NCI-H2029 treated with DMSO at 0.1 percent for 48 hours (cell line): ENCODE data around the gene HNRNPUL1.
"Not testable (repeated sequence)": the region's sequence is repeated elsewhere in the genome, so short reads cannot be mapped to it uniquely, and the experiment has no call there.

Experiments used
- DNase-seq: peaks from one replicate; lab custom pipeline; 2025; lab: John Stamatoyannopoulos, UW

Gene HNRNPUL1

DNA sequence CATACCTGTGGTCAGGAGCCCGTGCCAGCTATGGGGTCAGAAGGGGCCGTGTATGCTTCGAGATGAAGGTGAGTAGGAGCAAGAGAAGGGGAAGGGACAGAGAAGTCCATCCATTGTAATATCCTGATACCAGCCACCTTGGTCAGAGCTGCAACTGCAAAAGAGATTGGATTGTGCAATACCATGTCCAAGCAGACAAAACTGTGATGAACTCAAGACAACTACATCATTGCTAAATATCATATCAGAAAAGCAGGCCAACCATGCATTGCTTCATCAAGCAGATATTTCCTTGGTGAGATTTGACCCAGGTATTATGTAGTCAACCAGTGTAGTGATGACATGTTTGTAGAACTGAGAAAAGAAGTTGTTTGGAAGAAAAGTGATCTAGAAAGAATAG is 12.1 kb downstream of the HNRNPUL1 start:
- no peak for DNase-seq

DNA sequence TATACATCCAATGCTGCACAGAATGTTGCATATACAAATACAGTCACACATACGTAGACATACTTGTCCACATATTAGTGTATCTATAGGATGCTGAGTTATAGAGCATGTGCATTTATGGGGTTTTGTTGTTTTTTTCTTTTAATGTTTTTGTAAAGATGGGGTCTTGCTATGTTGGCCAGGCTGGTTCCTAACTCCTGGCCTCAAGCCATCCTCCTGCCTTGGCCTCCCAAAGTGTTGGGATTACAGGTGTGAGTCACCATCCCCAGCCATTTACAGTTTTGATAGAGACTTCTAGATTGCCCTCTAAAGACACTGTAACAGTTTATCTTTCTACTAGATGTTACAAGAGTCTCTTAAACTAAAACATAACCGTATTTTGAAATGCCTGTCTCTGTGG is 14.3 kb downstream of the HNRNPUL1 start:
- DNase-seq, result no peak

DNA sequence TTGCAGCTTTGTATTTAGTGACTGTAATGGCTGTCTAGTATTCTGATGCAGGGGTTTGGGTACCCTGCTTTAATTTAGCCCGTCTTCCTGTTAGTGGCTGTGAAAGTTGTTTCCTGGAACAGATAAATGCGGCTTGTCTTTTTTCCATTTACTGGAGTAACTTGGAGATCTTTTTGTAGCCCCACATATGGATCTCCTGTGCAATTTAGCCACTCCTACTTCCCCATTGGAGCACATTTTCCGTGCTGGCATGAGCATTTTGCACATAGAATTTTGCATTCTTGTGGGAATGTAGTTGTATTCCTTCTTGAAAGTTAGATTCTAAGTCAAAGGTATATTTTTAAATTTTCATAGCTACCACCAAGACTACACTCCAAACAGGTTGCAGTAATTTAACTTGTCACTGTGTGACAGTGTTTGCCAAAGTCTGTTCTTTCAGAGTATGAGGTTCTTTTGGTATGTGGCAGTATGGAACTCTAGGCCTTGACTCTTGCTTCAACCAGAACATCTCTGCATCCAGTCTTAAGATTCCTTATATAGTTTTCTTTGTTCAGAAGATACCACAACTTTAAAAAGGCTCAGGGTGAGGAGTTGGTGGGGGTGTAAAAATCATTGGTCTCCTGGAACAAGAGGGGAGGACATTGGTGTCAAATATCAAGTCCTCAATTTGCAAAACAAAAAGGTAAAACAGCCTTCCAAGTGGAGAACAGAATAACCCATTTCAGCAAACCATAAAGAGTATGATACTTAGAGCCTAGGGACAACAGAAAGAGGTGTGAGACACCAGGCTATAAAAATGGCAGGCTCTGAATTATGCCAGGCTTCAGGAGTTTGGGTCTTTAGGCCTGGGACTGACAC is 24.7 kb downstream of the HNRNPUL1 start:
- DNase-seq, result no peak

DNA sequence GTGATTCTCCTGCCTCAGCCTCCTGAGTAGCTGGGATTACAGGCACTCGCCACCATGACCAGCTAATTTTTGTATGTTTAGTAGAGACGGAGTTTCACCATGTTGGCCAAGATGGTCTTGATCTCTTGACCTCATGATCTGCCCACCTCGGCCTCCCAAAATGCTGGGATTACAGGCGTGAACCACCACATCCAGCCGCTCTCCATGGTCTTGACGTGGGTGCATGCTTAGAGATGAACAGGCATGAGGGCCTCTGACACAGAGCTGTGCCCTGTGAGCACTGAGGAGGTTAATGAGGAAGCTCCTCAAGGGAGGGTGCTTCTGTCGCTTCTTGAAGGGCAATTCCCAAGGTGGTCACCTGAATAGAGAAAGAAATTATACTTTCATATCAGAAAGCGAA is 25.6 kb downstream of the HNRNPUL1 start:
- DNase-seq, result not testable (repeated sequence)

DNA sequence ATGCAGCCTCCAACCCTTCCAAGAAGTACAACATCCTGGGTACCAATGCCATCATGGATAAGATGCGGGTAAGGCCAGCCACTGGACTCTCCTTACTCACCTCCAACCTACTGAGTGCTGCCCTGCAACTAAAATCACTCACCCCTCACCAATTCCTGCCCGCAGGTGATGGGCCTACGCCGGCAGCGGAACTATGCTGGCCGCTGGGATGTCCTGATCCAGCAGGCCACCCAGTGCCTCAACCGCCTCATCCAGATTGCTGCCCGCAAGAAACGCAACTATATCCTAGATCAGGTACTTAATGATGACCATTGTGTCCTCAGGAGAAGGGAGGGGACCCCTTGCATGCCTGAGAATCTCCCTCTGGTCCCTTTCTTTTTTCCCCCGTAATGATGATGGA is 30.2 kb downstream of the HNRNPUL1 start:
- DNase-seq, result no peak

DNA sequence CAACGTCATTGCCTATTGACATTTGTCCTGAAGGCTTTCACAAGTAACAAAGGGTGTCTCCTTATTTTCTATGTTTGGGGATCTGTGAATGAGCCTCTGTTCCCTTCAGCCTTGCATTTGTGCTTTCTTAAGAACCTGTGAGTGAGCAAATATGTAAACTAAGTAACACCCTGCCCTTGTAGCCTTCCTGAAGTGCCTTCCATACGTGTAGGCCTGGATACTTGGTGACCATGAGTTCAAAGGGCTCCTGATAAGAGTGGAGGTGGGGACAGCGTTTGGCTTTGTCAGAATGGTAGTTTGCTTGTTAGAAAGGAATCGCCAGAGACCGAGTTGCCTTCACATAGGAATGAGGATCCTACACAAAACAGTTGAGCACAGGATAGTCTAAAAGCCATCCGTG is 31.3 kb downstream of the HNRNPUL1 start:
- DNase-seq, result no peak

DNA sequence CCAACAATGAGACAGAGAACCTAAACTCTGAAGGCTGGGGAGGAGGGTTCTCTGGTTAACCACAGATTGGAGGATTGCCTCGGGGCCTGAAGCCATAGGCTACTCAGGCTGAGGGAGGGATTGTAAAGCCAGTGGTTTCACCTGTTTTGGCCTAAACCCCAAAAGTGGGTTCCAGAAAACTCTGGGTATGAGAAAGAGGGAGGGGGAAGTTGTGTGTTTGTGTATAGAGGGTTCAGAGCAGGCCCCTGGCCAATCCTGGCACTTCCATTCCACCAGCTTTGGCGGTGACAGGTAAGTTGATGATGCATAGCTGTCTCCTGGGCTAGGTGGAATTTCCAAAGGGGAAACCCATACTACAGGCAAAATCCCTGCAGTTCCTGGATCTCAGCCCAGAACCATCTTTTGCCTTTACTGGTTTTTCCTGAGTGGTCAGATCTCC is 32.3 kb downstream of the HNRNPUL1 start:
- DNase-seq, result peak; percentile 13

DNA sequence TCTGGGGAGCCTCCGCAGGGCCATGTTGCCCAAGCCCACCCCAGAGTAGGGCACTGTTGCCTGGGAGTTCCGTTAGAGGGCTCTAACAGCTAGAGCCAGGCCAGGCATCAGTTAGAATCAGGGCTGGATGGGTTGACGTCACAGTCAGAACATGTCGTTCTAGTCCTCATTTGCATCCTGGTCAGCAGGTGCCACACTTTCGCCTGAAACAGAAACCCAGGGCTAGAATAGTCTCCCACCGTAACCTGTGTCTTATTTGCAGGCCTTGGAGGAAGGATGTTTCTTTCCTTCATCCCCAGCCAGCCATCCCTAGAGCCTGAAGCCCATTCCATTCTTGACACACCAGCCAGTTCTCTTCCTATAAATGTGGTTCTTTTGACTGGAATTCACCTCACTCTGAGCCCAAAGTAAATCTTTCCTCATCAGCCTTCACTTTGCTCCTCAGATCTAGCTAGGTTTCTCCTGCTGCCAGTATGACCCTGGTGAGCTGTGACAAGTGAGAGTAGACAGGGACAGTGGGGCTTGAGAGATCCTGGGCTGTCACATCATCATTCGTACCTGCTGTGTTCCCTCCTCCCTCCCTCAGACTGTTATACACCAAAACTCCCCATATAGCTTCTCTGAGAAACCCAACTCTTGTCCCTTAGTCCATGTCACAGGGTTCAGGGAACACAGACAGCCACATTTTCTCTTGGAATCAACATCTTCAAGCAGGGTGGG is 33.6 kb downstream of the HNRNPUL1 start:
- DNase-seq, result no peak

DNA sequence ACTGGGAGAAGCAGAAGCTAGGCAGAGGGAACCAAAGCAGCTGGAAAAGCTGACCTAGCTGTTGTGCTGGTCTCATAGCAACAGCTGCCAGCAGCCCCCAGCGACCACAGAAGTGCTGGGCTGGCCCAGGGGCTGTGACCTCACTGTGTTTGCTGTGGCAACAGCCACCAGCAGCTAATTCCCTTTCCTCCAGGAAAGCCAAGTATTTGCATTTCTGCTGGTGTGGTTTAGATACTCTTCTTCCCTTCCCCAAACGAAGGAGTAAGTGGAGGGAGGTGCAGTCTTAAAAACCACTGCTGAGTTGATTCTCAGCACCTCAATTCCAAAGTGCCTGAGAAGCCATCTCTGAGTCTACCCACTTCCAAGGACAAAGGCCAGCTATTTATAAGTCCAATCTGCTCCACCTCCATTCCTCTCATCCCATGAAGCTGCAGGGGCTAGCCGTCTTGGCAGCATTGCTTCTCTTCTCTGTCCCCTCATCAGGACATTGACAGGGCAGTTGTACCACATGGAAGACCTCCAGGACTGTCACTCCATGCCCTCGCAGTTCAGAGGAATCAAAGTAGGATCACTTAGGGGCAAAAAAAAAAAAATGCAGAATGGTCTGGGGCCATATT is 34.3 kb downstream of the HNRNPUL1 start:
- DNase-seq, result peak; percentile 61

DNA sequence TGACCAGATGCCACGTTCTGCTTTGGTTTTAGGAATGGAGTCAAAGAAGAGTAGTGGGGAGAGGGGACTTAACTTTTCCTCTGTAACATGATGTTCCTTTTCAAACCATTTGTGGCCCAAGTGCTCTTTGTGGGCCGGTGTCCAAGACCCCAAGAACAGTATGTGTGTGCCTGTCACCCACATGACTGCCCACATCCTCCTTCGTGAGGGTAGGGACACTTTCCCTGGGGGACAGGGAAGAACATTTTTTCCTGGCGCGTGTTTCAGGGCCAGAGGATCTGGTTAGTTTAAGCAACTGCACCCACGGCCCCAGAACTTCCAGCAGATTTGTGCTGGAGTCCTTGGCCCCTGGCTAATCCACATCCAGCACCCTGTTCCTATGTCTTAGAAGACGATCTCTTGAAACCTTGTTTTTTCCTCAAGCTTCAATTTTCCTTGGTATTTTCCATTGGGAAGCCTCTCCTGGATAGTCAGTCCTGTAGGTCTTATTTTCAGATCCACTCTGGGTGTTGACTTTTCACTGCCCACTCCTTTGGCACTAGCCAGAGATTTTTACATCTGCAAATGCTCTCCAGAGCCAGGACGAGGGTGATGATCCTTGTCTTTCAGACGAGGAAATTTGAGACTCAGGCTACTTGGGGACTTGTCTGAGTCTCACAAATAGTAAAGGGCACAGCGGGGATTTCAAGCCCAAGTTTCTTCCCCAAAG is 35.0 kb downstream of the HNRNPUL1 start:
- peak; percentile 64 for DNase-seq

DNA sequence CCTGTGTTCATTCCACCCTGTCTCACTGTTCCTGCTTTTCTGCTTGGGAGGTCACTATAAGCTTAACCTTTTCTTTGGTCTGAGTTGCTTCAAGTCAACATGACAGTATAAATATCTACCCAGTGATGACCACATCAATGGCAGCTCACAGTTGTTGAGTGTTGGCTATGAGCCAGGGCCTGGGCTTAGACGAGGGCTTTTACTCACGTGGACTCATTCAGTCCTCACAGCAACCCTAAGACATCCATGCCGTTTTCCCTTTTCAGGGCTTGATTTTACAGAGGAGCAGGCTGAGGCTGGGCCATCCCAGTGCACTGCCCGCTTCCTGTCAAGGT is 35.5 kb downstream of the HNRNPUL1 start:
- peak; percentile 69 for DNase-seq

DNA sequence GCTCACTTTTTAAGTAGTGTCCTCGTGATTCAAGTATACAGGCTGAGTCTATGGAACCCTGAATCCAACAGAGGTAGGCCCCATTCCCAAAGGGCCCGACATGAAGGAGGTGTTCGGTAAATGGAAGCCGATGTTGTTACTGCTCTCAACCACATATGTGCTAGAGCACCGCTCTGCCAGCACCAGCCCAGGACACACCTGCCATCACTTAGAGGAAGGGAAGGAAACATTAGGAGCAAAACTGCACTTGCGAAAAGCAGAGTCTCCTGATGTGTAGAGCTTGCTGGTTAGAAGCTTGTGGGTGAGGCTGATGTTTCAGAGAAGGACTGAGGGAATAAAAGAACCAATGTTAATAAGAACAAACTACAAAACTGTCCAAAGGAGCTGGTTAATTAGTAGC is 36.4 kb downstream of the HNRNPUL1 start:
- no peak for DNase-seq

DNA sequence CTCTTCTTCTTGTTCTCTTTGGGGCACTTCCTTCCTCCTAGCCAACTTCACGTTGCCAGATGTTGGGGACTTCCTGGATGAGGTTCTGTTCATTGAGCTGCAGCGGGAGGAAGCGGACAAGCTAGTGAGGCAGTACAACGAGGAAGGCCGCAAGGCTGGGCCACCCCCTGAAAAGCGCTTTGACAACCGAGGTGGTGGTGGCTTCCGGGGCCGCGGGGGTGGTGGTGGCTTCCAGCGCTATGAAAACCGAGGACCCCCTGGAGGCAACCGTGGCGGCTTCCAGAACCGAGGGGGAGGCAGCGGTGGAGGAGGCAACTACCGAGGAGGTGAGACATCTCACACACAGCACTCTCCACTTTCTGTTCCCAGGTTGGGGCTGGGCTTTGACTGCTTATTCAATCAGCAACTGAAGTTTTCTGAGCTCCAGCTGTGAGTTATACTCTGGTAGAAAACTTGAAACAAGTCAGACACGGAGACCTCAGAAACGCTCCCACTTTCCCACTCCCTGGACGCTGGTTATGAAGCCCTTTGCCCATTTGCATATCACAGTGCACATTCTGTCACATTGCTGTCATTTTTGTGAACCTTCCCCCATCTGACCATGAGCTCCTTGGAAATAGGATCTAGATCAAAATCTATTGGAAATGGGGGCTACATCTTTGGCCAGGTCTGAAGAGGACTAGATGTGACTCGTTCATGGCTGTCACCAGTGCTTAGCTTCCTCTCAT is 38.6 kb downstream of the HNRNPUL1 start:
- DNase-seq, result no peak

DNA sequence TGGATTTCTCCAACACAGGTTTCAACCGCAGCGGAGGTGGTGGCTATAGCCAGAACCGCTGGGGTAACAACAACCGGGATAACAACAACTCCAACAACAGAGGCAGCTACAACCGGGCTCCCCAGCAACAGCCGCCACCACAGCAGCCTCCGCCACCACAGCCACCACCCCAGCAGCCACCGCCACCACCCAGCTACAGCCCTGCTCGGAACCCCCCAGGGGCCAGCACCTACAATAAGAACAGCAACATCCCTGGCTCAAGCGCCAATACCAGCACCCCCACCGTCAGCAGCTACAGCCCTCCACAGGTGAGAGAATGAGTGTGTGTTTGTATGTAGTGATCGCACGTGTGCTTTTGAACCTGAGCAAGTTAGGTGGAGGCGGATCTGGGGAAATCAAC is 39.8 kb downstream of the HNRNPUL1 start:
- no peak for DNase-seq

DNA sequence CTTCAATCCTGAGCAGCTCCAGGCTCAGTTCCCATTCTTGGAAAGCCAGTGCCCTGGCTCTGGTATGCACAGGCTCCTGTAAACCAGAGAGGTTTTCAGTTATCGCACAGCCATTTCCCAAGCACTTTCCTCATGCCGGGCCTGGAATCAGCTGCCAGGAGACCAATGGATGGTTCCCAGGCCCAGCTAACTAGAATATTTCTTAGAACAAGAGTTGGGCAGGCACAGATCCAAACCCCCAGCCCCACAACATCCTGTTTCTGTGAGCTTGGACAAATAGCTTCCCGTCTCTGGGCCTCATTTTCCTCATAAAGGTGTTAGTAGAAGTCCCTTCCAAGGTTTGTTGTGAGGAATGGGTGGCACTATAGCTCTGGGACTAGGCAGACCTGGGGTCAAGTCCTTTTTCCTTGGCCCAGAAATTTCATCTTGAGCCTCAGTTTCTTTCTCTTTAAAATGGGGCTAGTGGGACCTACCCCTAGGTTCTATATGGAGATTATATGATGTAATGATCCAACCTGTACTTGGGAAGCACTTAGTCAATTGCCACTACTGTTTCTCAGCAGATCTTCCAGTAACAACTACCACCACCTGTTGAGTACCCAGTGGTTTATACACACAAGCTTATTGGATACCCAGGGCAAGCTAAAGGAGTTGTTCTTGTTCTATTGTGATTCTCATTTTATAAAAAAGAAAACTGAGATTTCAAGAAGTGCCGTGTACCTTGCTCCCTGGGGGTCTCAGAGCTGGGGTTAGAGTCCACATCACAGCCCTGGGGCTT is 40.7 kb downstream of the HNRNPUL1 start:
- DNase-seq, result no peak

DNA sequence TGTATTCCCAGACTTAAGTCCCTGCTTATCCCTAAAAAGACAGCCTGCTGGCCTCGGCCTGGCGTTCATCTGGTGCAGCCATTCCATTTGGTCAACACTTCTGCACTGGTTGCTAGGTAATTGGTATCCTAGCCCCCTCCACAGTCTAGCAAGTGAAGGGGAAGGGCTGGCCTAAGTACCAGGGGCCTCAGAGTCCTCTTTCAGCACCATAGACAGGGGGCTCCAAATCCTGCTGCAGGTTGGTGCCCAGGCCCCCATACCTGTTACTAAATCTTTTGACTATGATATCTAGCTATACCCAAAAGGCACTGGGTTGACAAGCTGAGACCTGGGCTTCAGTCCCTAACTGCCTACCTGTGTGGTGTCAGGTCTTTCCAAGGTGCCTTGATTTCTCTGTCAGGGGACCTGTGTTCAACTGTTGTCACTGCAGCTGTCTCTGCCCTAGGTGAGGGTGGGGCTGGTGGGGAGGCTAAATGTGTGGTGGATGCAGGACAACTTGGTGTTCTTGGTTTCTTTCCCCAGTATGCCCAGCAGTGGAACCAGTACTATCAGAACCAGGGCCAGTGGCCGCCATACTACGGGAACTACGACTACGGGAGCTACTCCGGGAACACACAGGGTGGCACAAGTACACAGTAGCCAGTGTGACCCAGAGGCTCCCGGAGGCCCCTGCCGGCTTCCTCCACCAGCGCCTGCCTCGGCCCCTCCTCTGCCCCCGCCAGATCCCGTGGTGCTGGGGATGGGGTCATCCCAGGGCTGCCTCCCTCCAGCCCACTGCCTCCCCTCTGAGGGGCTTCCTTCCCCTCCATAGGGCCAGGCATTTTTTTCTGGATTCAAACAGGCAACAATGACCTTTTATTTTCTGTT is 42.0 kb downstream of the HNRNPUL1 start:
- DNase-seq, result no peak

DNA sequence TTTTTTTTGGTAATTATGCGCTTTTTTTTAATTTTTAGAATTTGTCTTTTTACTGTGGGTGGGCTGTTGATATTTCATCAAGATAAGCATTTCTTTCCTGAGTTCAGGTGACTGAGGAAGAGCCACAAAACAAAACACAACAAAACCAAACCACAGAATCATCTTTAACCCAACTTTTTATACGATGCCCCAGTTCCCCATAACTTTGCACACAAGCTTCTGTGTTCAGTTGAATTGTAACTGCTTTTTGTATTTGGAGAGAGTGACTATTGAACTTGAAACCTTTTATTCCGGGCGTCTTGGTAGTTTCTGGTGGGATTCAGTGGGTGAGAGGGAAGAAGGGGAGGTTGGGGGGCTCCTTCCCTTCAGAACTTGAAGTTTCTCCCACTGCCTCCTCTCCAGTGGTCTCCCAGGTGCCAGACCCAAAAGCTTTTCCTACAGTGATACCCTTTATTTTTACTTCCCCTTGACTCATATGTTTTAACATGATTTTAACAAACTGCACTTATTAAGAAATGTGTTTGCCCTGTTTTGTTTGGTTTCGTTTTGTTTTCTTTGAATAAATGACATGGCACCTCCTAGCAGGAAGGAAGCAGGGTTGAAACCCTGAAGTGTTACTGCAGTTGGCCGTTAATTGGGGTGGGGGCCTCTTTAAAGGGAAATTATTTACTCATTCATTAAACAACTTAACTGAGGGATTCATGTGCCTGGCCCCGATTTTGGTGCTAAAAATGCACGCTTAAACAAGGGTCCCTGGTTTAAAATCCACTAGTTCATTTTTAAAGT is 43.1 kb downstream of the HNRNPUL1 start:
- no peak for DNase-seq

DNA sequence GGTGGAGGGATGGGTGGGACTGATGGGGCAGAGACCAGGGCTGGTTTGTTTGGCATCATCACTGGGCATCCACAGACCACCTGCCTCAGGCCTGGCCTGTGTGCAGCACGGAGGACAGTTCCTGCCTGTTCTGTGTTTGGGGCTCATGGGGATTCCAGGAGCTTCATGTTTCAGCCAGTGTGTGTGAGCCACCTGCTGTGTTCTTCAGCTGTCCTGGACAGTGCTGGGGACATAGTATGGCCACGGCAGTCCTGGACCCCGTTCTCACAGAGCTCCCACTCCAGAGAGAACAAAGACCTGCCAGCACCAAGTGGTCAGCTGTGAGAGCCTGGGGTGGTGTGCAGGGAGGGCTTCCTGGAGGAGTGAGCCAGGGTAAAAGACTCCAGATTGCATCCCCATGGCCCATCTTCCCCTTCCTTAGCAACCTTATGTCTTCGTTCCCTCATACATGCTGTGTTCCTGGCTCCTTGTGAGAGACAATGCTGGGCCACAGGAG is 43.8 kb downstream of the HNRNPUL1 start:
- no peak for DNase-seq
